ENCODE results near the gene PTPRN2. TPM values are rescaled to one million over a fixed set of nuclear protein-coding genes. Genes with fewer than 3 reads are reported as not detected.

Gene PTPRN2
- total and polyA plus RNA-seq, 2 donors (not counting 3 experiments of a cell fraction or from before 2014, with no cell fraction given), result 0.62 to 0.88 TPM

- ChIA-PET POLR2A (no interaction called here), CTCF (no interaction called here)
- Histone ChIP-seq H3K79me2 (ENCODE audit: control insufficient read depth, insufficient read depth, low read length) (no peaks in the 10 kb centered on the region), H2AFZ (ENCODE audit: low read depth, low read length) (no peak overlapping the region), H3K27me3 (ENCODE audit: control insufficient read depth in 2 of 2, insufficient read depth in 2 of 2, low read length in 2 of 2) (no peaks in the 10 kb centered on the region), H3K9ac (replicated peaks; ENCODE audit: extremely low read depth, insufficient read depth, low read length) (no peak overlapping the region), H3K4me2 (ENCODE audit: insufficient read depth, low read length) (no peak overlapping the region), H3K9me3 (replicated peaks; ENCODE audit: control insufficient read depth, insufficient read depth, low read length) (no peaks in the 10 kb centered on the region), H4K20me1 (replicated peaks; ENCODE audit: control insufficient read depth, extremely low read depth, insufficient read depth, low read length) (no peaks in the 10 kb centered on the region), H3K4me1 (ENCODE audit: control insufficient read depth, extremely low read depth, insufficient read depth, low read length) (no peaks in the 10 kb centered on the region), H3K36me3 (ENCODE audit: control insufficient read depth in 2 of 2, extremely low read depth in 1 of 2, insufficient read depth in 2 of 2, low read length in 2 of 2) (no peaks in the 10 kb centered on the region), H3K9me1 (replicated peaks; ENCODE audit: control insufficient read depth, extremely low read depth, insufficient read depth, low read length) (no peaks in the 10 kb centered on the region), H3K27ac (ENCODE audit: insufficient read depth, low read depth, low read length) (no peak overlapping the region), H3K4me3 (replicated peaks in 1 of 3; ENCODE audit: insufficient read depth in 1 of 3, low read depth in 1 of 3, low read length in 3 of 3) (no peak overlapping the region)
- no peak for DNase-seq (ENCODE audit: low read depth, low spot score)
- intact Hi-C loops (cut with micrococcal nuclease), result no loop called here
- no peak for FAIRE-seq
- no TSS peak for BruUV-seq (replicated peaks)
- dilution Hi-C loops (cut with MboI; ENCODE audit: extremely low pct_ligation_motif_present, low sequenced_read_pairs), result no loop called here
- TF ChIP-seq FOS (IDR thresholded peaks at IDR 0.05; ENCODE audit: borderline replicate concordance, insufficient read depth, low read length) (no peak), MYC (IDR thresholded peaks at IDR 0.05; ENCODE audit: low read depth, low read length) (no peak), GATA2 (IDR thresholded peaks at IDR 0.05; ENCODE audit: insufficient read depth, insufficient read length, low read depth, low read length) (no peak), JUN (IDR thresholded peaks at IDR 0.05; ENCODE audit: borderline replicate concordance, insufficient read depth, insufficient read length, low read depth) (no peak), POLR2A (IDR thresholded peaks at IDR 0.05; ENCODE audit: low read depth, low read length) (no peak), EZH2 (IDR thresholded peaks at IDR 0.05; ENCODE audit: borderline replicate concordance, low read depth, low read length, severe bottlenecking) (no peak), POLR2AphosphoS5 (IDR thresholded peaks at IDR 0.05; ENCODE audit: insufficient read depth, low read depth, low read length) (no peak)
- TF ChIP-seq, protein P1, sequence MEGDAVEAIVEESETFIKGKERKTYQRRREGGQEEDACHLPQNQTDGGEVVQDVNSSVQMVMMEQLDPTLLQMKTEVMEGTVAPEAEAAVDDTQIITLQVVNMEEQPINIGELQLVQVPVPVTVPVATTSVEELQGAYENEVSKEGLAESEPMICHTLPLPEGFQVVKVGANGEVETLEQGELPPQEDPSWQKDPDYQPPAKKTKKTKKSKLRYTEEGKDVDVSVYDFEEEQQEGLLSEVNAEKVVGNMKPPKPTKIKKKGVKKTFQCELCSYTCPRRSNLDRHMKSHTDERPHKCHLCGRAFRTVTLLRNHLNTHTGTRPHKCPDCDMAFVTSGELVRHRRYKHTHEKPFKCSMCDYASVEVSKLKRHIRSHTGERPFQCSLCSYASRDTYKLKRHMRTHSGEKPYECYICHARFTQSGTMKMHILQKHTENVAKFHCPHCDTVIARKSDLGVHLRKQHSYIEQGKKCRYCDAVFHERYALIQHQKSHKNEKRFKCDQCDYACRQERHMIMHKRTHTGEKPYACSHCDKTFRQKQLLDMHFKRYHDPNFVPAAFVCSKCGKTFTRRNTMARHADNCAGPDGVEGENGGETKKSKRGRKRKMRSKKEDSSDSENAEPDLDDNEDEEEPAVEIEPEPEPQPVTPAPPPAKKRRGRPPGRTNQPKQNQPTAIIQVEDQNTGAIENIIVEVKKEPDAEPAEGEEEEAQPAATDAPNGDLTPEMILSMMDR (IDR thresholded peaks at IDR 0.05; ENCODE audit: extremely low read depth in 1 of 2, insufficient read depth in 1 of 2, low read depth in 1 of 2, low read length in 2 of 2), result no peak
- TF ChIP-seq, protein P2, sequence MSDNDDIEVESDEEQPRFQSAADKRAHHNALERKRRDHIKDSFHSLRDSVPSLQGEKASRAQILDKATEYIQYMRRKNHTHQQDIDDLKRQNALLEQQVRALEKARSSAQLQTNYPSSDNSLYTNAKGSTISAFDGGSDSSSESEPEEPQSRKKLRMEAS (IDR thresholded peaks at IDR 0.05; ENCODE audit: insufficient read depth, insufficient read length), result no peak
These were observed 884.0 kb downstream of the PTPRN2 start for GRCh38 chr7:157703534-157704195.

Measured in endothelial cell of umbilical vein (primary cell).